HG02759 (cell line): ENCODE results near the gene OR2V1.
"Not testable (repeated sequence)": the region's sequence is repeated elsewhere in the genome, so short reads cannot be mapped to it uniquely, and the experiment has no call there.

Experiments
- ATAC-seq: cut with Tn5 transposase; IDR thresholded peaks from one replicate; pipeline ENCODE4 v1.9.1; 2021; ENCODE audit warnings: mild to moderate bottlenecking, moderate library complexity; ENCODE audit not compliant: unreplicated experiment

Gene OR2V1

GRCh38 chr5:181105391-181106025 lies 25.5 kb downstream of the OR2V1 start:
- ATAC-seq = no peak

- not testable (repeated sequence) for ATAC-seq
Measured at GRCh38 chr5:181104606-181105390, 26.2 kb downstream of the OR2V1 start.

- not testable (repeated sequence) for ATAC-seq
Measured at GRCh38 chr5:181104259-181104568, 26.8 kb downstream of the OR2V1 start.

DNA sequence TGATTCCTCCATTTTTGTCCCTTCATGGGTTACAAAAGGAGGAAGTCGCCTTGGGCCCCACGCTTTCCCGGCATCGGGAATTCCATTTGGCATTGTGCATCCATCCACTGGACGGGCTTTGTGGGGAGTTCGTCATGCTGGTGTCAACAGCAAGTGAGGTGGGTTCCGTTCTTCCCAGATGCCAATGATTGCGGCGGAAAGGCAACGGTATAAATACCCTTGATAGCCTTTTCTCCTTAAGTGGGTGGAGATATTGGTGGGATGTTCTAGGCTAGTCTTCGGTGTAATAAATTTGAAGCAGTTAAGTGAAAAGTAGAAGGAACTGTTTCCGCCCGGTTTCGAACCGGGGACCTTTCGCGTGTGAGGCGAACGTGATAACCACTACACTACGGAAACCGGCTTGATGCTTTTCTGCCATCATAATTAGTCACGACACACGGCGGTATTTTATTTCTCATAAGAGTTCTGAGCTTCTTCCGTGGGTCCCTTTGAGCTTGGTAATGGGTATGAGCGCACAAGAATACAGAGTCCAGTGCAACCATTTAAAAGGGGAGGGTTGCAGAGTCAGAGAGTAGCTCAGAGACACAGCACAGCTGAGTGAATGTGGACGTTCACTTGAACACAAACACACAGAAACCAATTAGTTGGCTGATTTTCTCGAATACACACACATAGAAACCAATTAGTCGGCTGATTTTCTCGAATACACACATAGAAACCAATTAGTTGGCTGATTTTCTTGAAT lies 28.9 kb downstream of the OR2V1 start:
- not testable (repeated sequence) for ATAC-seq

DNA sequence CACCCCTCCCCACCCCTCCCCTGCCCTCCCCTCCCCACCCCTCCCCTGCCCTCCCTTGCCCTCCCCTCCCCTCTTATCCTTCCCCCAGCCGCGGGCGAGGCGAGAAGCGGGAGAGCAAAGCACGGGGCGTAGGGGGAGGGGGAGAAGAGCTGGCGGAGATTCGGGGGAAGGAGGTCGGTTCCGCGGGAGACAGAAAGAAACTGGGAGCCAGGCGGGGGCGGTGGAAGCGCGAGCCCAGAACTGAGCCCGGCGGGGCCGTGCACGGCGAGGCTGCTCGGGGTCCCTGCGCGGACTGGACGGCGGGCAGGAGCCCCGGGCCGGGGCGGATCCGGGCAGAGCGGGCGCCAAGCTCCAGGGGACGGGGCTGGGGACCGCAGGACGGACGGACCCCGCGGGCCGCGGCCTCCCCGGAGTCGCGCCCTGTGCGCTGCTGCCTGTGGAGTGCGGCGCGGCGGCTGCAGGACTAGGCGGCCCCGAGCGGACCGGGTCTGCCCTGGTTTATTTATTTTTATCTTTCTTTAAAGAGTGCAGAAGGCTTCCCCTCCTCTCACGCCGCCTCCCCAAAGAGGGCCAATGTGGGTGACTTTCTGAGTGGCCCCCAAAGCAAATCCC lies 29.8 kb downstream of the OR2V1 start:
- not testable (repeated sequence) for ATAC-seq

GRCh38 chr5:181100121-181100875 lies 30.7 kb downstream of the OR2V1 start:
- ATAC-seq = no peak

DNA sequence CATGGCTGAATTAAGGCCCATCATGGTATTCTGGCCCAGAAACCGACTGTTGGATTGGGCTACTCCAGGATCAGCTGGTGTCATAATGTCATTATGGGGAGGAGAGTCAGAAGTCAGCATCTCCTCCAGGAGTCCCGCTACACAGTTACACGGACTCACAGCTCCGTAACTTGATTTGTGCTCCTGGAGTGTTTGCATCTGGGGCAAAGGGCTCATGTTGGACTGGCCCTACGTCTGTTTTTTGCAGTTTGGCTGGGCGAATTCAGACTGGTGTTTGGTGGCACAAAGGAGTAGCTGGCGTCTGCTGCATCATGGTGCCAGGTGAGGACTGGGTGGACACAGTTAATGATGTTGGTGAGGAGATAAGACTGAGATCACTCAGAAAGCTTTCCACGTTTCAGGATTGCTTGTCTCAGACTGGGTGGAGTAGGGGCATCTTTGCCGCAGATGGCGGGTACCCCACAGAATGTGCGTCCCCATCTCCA lies 31.3 kb downstream of the OR2V1 start:
- ATAC-seq = no peak

- ATAC-seq = no peak
Measured at GRCh38 chr5:181098762-181099601, 32.0 kb downstream of the OR2V1 start.

GRCh38 chr5:181097759-181098491 lies 33.0 kb downstream of the OR2V1 start:
- not testable (repeated sequence) for ATAC-seq

DNA sequence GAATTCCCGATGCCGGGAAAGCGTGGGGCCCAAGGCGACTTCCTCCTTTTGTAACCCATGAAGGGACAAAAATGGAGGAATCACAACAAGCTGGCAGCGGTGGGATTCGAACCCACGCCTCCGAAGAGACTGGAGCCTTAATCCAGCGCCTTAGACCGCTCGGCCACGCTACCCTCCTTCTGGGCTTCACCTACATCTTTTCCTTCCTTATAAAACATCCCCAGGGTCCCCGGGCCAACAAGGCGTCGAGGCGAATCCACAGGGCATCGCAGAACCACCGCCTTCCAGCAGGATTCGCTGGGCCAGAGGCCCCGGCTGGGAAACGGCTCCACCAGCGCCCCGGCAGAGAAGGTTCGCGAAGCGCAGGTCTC lies 33.6 kb downstream of the OR2V1 start:
- not testable (repeated sequence) for ATAC-seq

DNA sequence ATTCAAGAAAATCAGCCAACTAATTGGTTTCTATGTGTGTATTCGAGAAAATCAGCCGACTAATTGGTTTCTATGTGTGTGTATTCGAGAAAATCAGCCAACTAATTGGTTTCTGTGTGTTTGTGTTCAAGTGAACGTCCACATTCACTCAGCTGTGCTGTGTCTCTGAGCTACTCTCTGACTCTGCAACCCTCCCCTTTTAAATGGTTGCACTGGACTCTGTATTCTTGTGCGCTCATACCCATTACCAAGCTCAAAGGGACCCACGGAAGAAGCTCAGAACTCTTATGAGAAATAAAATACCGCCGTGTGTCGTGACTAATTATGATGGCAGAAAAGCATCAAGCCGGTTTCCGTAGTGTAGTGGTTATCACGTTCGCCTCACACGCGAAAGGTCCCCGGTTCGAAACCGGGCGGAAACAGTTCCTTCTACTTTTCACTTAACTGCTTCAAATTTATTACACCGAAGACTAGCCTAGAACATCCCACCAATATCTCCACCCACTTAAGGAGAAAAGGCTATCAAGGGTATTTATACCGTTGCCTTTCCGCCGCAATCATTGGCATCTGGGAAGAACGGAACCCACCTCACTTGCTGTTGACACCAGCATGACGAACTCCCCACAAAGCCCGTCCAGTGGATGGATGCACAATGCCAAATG lies 34.1 kb downstream of the OR2V1 start:
- ATAC-seq = not testable (repeated sequence)

DNA sequence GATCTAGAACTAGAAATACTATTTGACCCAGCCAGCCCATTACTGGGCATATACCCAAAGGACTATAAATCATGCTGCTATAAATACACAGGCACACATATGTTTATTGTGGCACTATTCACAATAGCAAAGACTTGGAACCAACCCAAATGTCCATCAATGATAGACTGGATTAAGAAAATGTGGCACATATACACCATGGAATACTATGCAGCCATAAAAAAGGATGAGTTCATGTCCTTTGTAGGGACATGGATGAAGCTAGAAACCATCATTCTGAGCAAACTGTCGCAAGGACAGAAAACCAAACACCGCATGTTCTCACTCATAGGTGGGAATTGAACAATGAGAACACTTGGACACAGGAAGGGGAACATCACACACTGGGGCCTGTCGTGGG lies 35.8 kb downstream of the OR2V1 start:
- not testable (repeated sequence) for ATAC-seq

DNA sequence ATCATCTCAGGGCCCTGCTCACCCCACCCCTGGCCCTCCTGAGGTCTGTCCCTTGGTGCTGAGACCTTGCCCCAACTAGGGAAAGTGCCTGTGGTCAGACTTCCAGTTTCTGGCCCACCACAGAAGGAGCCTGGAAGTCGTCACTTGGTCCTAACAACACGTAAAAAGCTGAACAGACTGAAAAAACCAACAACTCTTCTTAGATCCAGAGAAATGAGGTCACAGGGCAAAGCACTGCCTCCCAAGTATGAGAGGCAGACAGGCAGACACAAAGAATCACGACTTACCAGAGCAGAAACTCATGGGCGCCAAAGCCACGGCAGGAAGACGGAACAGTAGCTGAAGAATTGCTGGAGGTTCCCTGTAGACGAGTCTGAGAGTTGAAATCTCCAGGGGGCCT lies 38.5 kb downstream of the OR2V1 start:
- ATAC-seq = no peak

DNA sequence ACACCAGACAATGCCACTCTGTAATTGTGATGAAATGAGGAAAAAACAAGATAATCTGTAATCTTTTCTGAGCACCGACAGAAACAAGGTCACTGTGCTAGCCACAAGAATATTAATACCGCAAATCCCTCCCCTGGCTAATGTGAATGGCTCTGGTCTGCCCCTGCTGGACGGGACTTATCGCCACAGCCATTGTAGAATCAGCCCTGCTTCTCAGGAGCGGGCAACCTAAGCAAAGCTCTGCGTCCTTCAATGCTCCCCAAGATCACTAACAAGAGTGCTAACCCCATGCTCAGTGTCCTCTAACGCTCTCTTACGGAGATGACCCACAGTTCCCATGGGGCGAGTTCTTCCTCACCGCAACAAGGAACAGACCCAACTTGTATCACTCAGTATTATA lies 42.7 kb downstream of the OR2V1 start:
- no peak for ATAC-seq

GRCh38 chr5:181087309-181087708 lies 43.7 kb downstream of the OR2V1 start:
- ATAC-seq = no peak

- no peak for ATAC-seq
Measured at GRCh38 chr5:181086884-181087205, 44.1 kb downstream of the OR2V1 start.

DNA sequence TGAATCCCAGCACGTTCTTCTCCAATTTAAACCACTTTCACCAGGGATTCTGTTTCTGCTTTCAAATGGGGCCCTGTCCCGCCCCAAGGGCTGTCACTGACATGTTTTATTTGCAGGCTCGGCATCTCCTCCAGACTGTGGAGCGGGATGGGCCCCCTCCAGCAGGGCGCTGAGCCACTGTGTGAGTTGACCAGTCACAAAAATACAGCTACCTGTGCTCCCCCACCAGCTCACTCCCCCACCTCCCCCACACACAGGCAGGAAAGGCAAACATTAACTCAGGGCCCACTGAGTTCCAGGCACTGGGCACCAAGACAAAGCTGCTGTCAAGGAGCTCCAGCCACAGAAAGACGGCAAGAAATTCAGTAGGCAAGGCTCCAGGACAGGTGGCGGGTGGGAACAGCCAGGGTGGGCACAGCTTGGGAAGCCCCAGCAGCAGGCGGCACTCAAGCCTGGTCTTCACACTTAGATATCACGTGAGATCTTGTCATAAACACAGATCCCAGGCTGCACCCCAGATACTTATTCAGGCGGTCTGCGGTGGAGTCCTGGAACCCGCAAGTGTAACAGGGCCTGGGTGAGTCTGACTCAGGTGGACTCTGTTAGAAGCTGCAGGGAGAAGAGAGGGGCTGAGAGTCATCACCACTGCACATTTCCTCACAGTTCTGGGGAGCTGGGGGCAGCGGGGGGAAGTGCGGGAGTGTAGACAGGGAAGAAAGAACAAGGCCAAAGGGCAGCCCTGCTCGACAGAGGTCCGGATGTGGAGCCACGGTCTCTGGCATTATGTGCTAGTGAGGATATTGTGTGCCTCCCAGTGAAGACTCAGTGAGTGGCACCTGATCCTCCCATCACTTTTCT lies 44.7 kb downstream of the OR2V1 start:
- no peak for ATAC-seq
